ENCODE measurements around the gene CHL1.

DNA sequence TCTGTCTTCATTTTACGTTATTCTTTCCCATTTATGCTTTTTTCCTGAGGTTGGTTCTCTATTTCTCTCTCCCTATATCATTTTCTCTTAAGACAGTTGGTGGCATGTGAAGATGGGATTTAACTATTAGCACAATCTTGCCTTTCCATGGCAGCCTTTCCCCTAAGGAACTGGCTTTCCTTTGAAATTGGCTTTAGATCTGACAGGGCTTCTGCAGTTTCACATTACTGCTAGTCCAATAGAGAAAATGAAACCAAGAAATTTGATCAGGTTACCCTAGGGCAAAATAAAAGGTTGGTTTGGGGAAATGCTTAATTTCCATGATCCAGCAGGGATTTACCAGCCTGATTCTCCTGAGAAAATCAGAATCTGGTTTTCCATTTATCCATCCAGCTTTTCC, 22.7 kb upstream of the CHL1 start:
- TF ChIP-seq, protein P1, sequence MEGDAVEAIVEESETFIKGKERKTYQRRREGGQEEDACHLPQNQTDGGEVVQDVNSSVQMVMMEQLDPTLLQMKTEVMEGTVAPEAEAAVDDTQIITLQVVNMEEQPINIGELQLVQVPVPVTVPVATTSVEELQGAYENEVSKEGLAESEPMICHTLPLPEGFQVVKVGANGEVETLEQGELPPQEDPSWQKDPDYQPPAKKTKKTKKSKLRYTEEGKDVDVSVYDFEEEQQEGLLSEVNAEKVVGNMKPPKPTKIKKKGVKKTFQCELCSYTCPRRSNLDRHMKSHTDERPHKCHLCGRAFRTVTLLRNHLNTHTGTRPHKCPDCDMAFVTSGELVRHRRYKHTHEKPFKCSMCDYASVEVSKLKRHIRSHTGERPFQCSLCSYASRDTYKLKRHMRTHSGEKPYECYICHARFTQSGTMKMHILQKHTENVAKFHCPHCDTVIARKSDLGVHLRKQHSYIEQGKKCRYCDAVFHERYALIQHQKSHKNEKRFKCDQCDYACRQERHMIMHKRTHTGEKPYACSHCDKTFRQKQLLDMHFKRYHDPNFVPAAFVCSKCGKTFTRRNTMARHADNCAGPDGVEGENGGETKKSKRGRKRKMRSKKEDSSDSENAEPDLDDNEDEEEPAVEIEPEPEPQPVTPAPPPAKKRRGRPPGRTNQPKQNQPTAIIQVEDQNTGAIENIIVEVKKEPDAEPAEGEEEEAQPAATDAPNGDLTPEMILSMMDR (IDR thresholded peaks at IDR 0.05; ENCODE audit: poor library complexity) = no peak
- no peak for TF ChIP-seq EZH2 (IDR thresholded peaks at IDR 0.05; ENCODE audit: borderline replicate concordance)

Data from hepatocyte (in vitro differentiated cells).